K562 (cell line): ENCODE results near the gene PTH1R. TPM values are rescaled to one million over a fixed set of nuclear protein-coding genes. Genes with fewer than 3 reads are reported as not detected.

Experiments
- ATAC-seq: fragments of 200-7000 bp; cut with Tn5 transposase; 3 replicates; pipeline ENCODE4 v1.9.1; 2020; ENCODE audit warnings: moderate library complexity
- BruUV-seq: library from RNA; stranded (reverse); fragments of 400-500 nt; replicated peaks from 2 replicates; lab custom pipeline; 2021; lab: Mats Ljungman, UMichigan
- CTCF ChIA-PET: fragments of 300-600 bp; formaldehyde crosslinking; extraction: SDS; loops from one replicate; lab custom pipeline; 2021; ENCODE audit warnings: low intra/inter-chr PET ratio; lab: Yijun Ruan, JAX
- POLR2A ChIA-PET: fragments of 300-600, 350-650 bp; sonication (Branson Sonifier 250); formaldehyde crosslinking; extraction: SDS; loops from one replicate; lab custom pipeline; 2021; ENCODE audit warnings: antibody characterized with exemption, inconsistent platforms; lab: Yijun Ruan, JAX
- DNase-seq, 4 experiments: peaks; one replicate each; pipeline versions ENCODE4 v3.0.0 to v3.0.0-alpha.2; 2011 to 2018; ENCODE audit warnings: low spot score in 3 of 4, mixed read lengths in 3 of 4; ENCODE audit errors: extremely low read depth in 1 of 4
- FAIRE-seq: peaks from 2 replicates; lab custom pipeline; 2011; peaks lifted over from hg19 to GRCh38; lab: Jason Lieb, UNC
- H2AFZ ChIP-seq: 2 replicates; pipeline ENCODE4 v1.6.0; 2011; ENCODE audit warnings: low read depth, low read length, control low read depth, inconsistent platforms
- H3K27ac ChIP-seq: fragments of 200-600 bp; 3 replicates; pipeline ENCODE4 v1.8.0; 2011; ENCODE audit warnings: low read depth, mild to moderate bottlenecking, control low read depth, inconsistent platforms, low read length, moderate library complexity, mixed read lengths; ENCODE audit errors: extremely low read depth
- H3K27me3 ChIP-seq, 2 experiments: fragments of 300-600 bp in 1 of 2; 2 replicates in 1 of 2; 3 replicates in 1 of 2; pipeline versions ENCODE4 v1.6.0 to v1.8.0; 2011; ENCODE audit warnings: inconsistent platforms in 2 of 2, low read length in 2 of 2, mild to moderate bottlenecking in 1 of 2, mixed read lengths in 1 of 2, moderate library complexity in 1 of 2; ENCODE audit not compliant: control insufficient read depth in 2 of 2, insufficient read depth in 2 of 2
- H3K36me3 ChIP-seq: fragments of 300-600 bp; 3 replicates; pipeline ENCODE4 v1.8.0; 2011; ENCODE audit warnings: mild to moderate bottlenecking, low read length, inconsistent platforms; ENCODE audit not compliant: control insufficient read depth, insufficient read depth
- H3K4me1 ChIP-seq, 2 experiments: fragments of 200-600 bp in 1 of 2; replicated peaks in 1 of 2; 2 replicates in 1 of 2; 3 replicates in 1 of 2; pipeline versions ENCODE4 v1.5.1 to v1.8.0; 2011; ENCODE audit warnings: inconsistent platforms in 2 of 2, low read length in 2 of 2, mild to moderate bottlenecking in 1 of 2, mixed read lengths in 1 of 2, moderate library complexity in 1 of 2; ENCODE audit not compliant: control insufficient read depth in 2 of 2, insufficient read depth in 2 of 2
- H3K4me2 ChIP-seq: 2 replicates; pipeline ENCODE4 v1.6.1; 2011; ENCODE audit warnings: low read length, control low read depth, inconsistent platforms, mixed read lengths; ENCODE audit not compliant: insufficient read depth
- H3K4me3 ChIP-seq: fragments of 200-600 bp; sonication (generic), shearing (Covaris generic); 2 replicates; pipeline ENCODE4 v1.5.1; 2016; ENCODE audit warnings: control low read depth, inconsistent platforms
- H3K79me2 ChIP-seq: fragments of 200-600 bp; 3 replicates; pipeline ENCODE4 v1.8.0; 2011; ENCODE audit warnings: low read length, inconsistent platforms; ENCODE audit not compliant: control insufficient read depth, insufficient read depth
- H3K9ac ChIP-seq, 2 experiments: 2 replicates each; pipeline versions ENCODE4 v1.6.0 to v1.6.1; 2011; ENCODE audit warnings: low read depth in 2 of 2, low read length in 2 of 2, control low read depth in 1 of 2, inconsistent platforms in 1 of 2, mild to moderate bottlenecking in 1 of 2, mixed read lengths in 1 of 2; ENCODE audit not compliant: insufficient read depth in 1 of 2
- H3K9me1 ChIP-seq: one replicate; pipeline ENCODE4 v1.6.0; 2011; ENCODE audit warnings: inconsistent platforms, mild to moderate bottlenecking, low read length, moderate library complexity; ENCODE audit not compliant: control insufficient read depth, insufficient read depth
- H3K9me3 ChIP-seq: replicated peaks from 2 replicates; pipeline ENCODE4 v1.5.1; 2011; ENCODE audit warnings: low read depth, low read length, inconsistent platforms; ENCODE audit not compliant: control insufficient read depth, insufficient read depth
- H4K20me1 ChIP-seq: replicated peaks from 2 replicates; pipeline ENCODE4 v1.6.1; 2011; ENCODE audit warnings: low read length, inconsistent platforms, mixed read lengths; ENCODE audit not compliant: control insufficient read depth, insufficient read depth
- ARID3A ChIP-seq: IDR thresholded peaks from 2 replicates; pipeline ENCODE4 v1.6.1; 2012; ENCODE audit warnings: low read depth, low read length, improper control_type of control experiment, borderline replicate concordance
- ARID4B ChIP-seq: sonication (generic); formaldehyde crosslinking; IDR thresholded peaks from 2 replicates; pipeline ENCODE4 v1.8.0; 2022; ENCODE audit warnings: mild to moderate bottlenecking, missing genetic modification reagents
- CBX2 ChIP-seq: fragments of 200-600 bp; sonication (generic); IDR thresholded peaks from one replicate; pipeline ENCODE4 v1.6.1; 2012; ENCODE audit warnings: mild to moderate bottlenecking, low read length, inconsistent platforms; ENCODE audit not compliant: insufficient read depth, poor library complexity, severe bottlenecking
- ERF ChIP-seq: fragments of 450-650 bp; formaldehyde crosslinking; IDR thresholded peaks from 2 replicates; pipeline ENCODE4 v1.4.0; 2020; ENCODE audit warnings: mild to moderate bottlenecking, mixed read lengths
- HEY1 ChIP-seq: fragments of 250-450 bp; sonication (Bioruptor Pico); IDR thresholded peaks from 2 replicates; pipeline ENCODE4 v1.5.0; 2020; ENCODE audit warnings: mild to moderate bottlenecking, moderate library complexity, borderline replicate concordance
- HIVEP1 ChIP-seq: fragments of 250-450 bp; sonication (Bioruptor Pico); IDR thresholded peaks from 2 replicates; pipeline ENCODE4 v1.4.0; 2020; ENCODE audit warnings: mild to moderate bottlenecking
- MECOM ChIP-seq: fragments of 250-450 bp; sonication (Bioruptor Pico); IDR thresholded peaks from 2 replicates; pipeline ENCODE4 v1.8.0; 2022; ENCODE audit warnings: inconsistent platforms
- NUFIP1 ChIP-seq: fragments of 450-650 bp; IDR thresholded peaks from 2 replicates; pipeline ENCODE4 v1.6.1; 2018; ENCODE audit not compliant: partially characterized antibody
- SIRT6 ChIP-seq: IDR thresholded peaks from one replicate; pipeline ENCODE4 v1.6.1; 2012; ENCODE audit warnings: low read depth, mild to moderate bottlenecking, control low read depth, inconsistent platforms, low read length, moderate library complexity
- TEAD2 ChIP-seq: fragments of 450-650 bp; IDR thresholded peaks from 2 replicates; pipeline ENCODE4 v1.6.1; 2016; ENCODE audit warnings: missing genetic modification characterization, control low read depth, missing compliant biosample characterization
- TFAP4 ChIP-seq: sonication (generic); formaldehyde crosslinking; IDR thresholded peaks from 2 replicates; pipeline ENCODE4 v1.8.0; 2022; ENCODE audit warnings: missing genetic modification reagents, mild to moderate bottlenecking, moderate library complexity, borderline replicate concordance
- TRIM28 ChIP-seq: fragments of 450-650 bp; IDR thresholded peaks from 2 replicates; pipeline ENCODE4 v1.6.1; 2017
- ZBTB33 ChIP-seq: sonication (generic); formaldehyde crosslinking; IDR thresholded peaks from 2 replicates; pipeline ENCODE4 v1.8.1; 2023; ENCODE audit warnings: mild to moderate bottlenecking, missing genetic modification reagents
- ZNF23 ChIP-seq: fragments of 250-450 bp; sonication (Bioruptor Pico); IDR thresholded peaks from 2 replicates; pipeline ENCODE4 v1.4.0; 2020; ENCODE audit warnings: mild to moderate bottlenecking
- WGBS: fragments of 100-300 bp; shearing (Covaris generic); methylation state at CpG from one replicate; pipeline ENCODE4 v1.1.6; 2016; ENCODE audit warnings: low coverage, mixed read lengths; ENCODE audit not compliant: insufficient coverage; ENCODE audit errors: missing lambda C conversion rate; 5-methylcytosine and 5-hydroxymethylcytosine counted together
- in situ Hi-C: fragments of 300-500 bp; cut with MboI; formaldehyde crosslinking; loops from 4 replicates; pipeline ENCODE4 v1.15.0; 2018; ENCODE audit warnings: inconsistent platforms, mixed read lengths
- intact Hi-C: fragments of 100-400 bp; cut with micrococcal nuclease; formaldehyde crosslinking; loops from 2 replicates; pipeline ENCODE4 v1.14.2; 2022
- polyA plus RNA-seq, 8 experiments: library from polyadenylated mRNA; depleted of rRNA in 4 of 8; stranded (reverse) in 5 of 8; unstranded in 3 of 8; fragments of >200 nt; fragmentation: Nextera tagmentation in 2 of 8; fragmentation: Illumina TruSeq in 1 of 8; extraction: Ambion mirVana in 2 of 8; extraction: Trizol in 1 of 8; gene quantifications; 2 replicates each; pipeline versions ENCODE4 v1.2.1 to v1.2.3, GENCODE V29; 2011 to 2014; ENCODE audit warnings: inconsistent platforms in 1 of 8, missing spikeins in 1 of 8
- total RNA-seq, 7 experiments: library from RNA; depleted of rRNA in 6 of 7; stranded (reverse); fragments of >200 nt in 6 of 7; fragmentation: Illumina TruSeq in 2 of 7; extraction: Trizol in 2 of 7; gene quantifications; 2 replicates each; pipeline versions ENCODE4 v1.2.1 to v1.2.3, GENCODE V29; 2011 to 2021; ENCODE audit warnings: low replicate concordance in 1 of 7

PTH1R gene
- total and polyA plus RNA-seq, 9 of the 15 experiments (the other 6 are each of a cell fraction or from before 2014, with no cell fraction given): not detected

GRCh38 chr3:46888705-46889104, 11.2 kb downstream of the PTH1R start:
- Histone ChIP-seq H2AFZ (no peak overlapping the region), H3K4me2 (no peak overlapping the region), H3K36me3 (no peaks in the 10 kb centered on the region), H3K79me2 (no peaks in the 10 kb centered on the region), H4K20me1 (peaks cover 30% of the 10 kb centered on the region), H3K4me3 (no peak overlapping the region), H3K4me1 (peaks cover 0 to 21% of the 10 kb centered on the region in 2 experiments; a peak in 3 of 5 replicates), H3K9ac (0 out of 4 replicates have a peak overlapping the region, but pooled peaks of 1 of the 2 experiments have one; percentile 3), H3K9me1 (no peaks in the 10 kb centered on the region), H3K9me3 (no peaks in the 10 kb centered on the region), H3K27ac (no peak overlapping the region), H3K27me3 (peaks cover 41 to 86% of the 10 kb centered on the region in 2 experiments)
- FAIRE-seq: no peak
- DNase-seq: no peak
- in situ Hi-C loops (no loop called here), intact Hi-C loops (no loop called here)
- WGBS: 7% methylated on average over 13 of the region's 13 CpGs
- CTCF ChIA-PET: no interaction called here
- POLR2A ChIA-PET: interaction anchor here (1.7 kb wide), 1 partner anchor 11 kb away, joined by 5 read pairs; the partner anchor contains the start of gene PTH1R
- no peak; the same call in 2 of the 3 replicates for ATAC-seq
- BruUV-seq: no TSS peak
- TF ChIP-seq MECOM (no peak), SIRT6 (no peak), TRIM28 (no peak), TEAD2 (tag) (no peak), HIVEP1 (CRISPR knock-in tag) (no peak), NUFIP1 (no peak), ARID3A (no peak), ARID4B (CRISPR knock-in tag) (no peak), ZBTB33 (no peak), TFAP4 (CRISPR knock-in tag) (no peak), ERF (no peak), HEY1 (CRISPR knock-in tag) (no peak), ZNF23 (CRISPR knock-in tag) (no peak), CBX2 (no peak)
